ENCODE measurements around the gene TXNDC17.
"Not testable (repeated sequence)": the region's sequence is repeated elsewhere in the genome, so short reads cannot be mapped to it uniquely, and the experiment has no call there.

Gene TXNDC17

DNA sequence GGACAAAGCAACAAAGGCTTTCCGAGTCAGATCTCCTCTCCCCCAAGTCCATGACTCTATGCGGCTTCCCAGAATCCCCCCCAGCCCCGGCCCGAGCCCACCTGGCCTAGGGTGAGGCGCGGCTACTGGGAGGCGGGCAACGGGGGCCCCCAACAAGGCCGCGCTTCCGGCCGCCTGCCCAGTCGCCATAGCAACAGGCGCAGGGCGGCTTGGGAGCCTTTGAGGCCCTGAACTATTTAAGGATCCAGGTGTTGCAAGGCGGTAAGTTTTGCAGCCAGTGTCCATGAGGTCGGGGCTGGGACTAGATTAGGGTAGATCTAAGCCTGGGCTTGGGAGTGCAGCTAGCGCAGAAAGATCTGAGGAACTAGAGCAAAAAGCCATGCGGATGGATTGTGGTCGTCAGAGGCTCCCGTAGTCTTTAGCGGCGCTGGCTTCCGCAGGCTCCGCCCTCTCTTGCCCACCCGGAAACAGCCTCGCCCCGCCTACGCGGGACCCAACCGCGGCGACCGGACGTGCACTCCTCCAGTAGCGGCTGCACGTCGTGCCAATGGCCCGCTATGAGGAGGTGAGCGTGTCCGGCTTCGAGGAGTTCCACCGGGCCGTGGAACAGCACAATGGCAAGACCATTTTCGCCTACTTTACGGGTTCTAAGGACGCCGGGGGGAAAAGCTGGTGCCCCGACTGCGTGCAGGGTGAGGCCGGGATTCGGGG is at the start of gene TXNDC17, which contains the start of gene KIAA0753:
Gene TXNDC17, plus strand, starts transcription at position 525 of the 711 bp plus-strand sequence. Its CDS starts 23 bp downstream, at position 548.
Gene KIAA0753, minus strand, starts transcription at position 176 of the 711 bp plus-strand sequence. CDS start 5,608 bp downstream, outside the sequence.
- peak within 1 kb of the TSS; percentile 85 for H3K4me3 ChIP-seq (ENCODE audit: low read depth, low read length)

DNA sequence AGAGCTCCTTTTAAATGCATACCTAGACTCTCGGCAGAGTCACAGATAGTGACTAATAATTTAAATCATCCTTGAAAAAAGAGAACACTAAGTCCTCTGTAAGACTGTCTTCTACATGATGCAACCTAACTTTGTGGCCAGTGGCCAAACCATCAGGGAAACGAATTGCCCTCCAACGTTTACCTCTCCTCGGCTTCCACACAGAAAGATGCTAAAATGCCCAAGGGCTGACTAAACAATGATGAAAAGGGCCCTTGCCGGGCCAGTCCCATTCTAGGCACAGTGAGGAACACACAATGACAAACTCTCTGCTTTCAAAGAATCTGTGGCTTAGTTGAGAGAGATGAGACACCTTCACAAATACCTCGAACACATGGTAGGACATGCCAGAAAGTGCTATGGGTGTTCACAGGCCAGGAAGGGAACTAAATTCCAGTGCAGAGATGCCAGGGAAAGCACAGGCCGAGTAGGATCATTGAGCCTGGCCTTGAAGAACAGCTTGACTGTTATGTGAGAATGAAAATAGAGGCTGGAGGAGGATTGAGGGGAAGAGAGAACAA is 49.2 kb upstream of the TXNDC17 start:
- H3K4me3 ChIP-seq (ENCODE audit: low read depth, low read length): no peak overlapping the region

GRCh38 chr17:6592173-6592572 is 48.7 kb upstream of the TXNDC17 start:
- H3K4me3 ChIP-seq (ENCODE audit: low read depth, low read length): no peak overlapping the region

- not testable (repeated sequence) for H3K4me3 ChIP-seq (ENCODE audit: low read depth, low read length)
Observed at GRCh38 chr17:6593371-6593770, 47.5 kb upstream of the TXNDC17 start.

GRCh38 chr17:6596081-6596480 is 44.8 kb upstream of the TXNDC17 start:
- H3K4me3 ChIP-seq (ENCODE audit: low read depth, low read length): no peak overlapping the region

- H3K4me3 ChIP-seq (ENCODE audit: low read depth, low read length): no peak overlapping the region
Observed at GRCh38 chr17:6596511-6596910, 44.3 kb upstream of the TXNDC17 start.

DNA sequence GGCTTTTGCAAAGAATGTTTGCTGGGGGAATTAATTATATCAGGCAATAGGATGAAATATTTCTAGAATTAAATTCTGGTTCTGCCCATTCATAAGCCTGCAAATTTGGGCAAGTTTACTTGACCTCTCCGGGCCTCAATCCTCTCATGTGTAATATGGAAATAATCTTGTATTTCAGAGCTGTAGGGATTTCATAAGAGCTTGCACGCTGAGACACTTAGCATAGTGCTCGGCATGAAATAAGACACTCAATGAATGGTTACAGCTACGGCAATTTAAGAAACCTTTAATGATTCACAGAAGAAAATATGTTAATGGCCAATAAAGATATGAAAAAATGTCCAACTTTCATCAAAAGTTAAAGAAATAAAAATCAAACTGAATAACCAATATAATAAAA is 43.9 kb upstream of the TXNDC17 start:
- H3K4me3 ChIP-seq (ENCODE audit: low read depth, low read length): no peak overlapping the region

- H3K4me3 ChIP-seq (ENCODE audit: low read depth, low read length): no peak overlapping the region
Observed at GRCh38 chr17:6597727-6598126, 43.1 kb upstream of the TXNDC17 start.

DNA sequence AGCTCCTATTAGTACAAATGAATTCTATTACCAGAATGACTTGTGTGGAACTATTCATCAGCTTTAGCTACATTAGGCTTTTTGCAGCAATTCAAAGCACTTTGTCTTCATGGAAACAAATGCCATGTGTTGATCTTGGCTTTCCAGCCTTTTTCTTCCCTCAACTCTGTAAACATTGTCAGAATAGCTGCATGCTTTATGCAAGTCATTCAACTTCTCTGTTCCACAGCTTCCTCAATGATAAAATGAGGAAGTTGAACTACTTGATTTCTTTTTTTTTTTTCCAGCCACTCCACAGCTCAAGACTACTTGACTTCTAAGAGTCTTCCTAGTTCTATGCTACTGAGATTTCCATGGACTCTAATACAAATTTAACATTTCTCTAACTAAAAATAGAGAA is 41.5 kb upstream of the TXNDC17 start:
- no peak overlapping the region for H3K4me3 ChIP-seq (ENCODE audit: low read depth, low read length)

DNA sequence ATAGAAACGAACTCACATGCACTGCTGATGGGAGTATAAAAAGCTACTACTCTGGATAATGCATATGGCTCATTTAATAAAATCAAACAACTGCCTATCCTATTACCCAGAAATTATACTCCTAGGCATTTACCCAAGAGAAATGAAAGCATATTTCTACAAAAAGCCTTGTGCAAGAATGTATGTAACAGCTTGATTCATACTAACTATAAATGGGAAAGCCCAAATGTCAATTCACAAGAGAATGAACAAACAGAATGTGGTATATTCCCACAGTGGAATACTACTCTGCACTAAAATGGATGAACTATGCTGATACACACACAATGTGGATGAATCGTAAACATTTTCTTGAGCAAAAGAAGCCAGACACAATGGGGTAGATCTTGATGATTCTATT is 38.7 kb upstream of the TXNDC17 start:
- no peak overlapping the region for H3K4me3 ChIP-seq (ENCODE audit: low read depth, low read length)

DNA sequence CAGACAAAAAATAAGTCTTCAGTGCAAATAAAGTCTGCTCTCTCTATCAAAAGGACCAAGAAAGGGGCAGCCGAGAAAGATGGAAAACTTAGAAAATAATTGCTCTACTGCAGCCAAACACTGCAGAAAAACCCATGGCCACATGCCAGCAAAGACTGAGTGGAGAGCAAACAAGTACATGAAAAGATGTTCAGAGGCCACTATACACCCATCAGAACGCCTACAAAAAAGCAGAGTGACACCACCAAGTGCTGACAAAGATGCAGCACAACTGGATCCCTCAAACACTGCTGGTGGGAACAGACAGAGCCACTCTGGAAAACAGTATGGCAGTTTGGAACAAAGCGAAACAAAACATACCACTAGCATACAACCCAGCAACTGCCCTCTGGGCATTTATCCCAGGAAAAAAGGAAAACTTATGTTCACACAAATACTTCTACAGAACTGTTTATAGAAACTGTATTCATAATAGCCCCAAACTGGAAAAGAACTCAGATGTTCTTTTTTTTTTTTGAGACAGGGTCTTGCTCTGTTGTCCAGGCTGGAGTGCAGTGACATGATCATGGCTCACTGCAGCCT is 37.0 kb upstream of the TXNDC17 start:
- H3K4me3 ChIP-seq (ENCODE audit: low read depth, low read length): no peak overlapping the region

- no peak overlapping the region for H3K4me3 ChIP-seq (ENCODE audit: low read depth, low read length)
Observed at GRCh38 chr17:6605142-6605541, 35.7 kb upstream of the TXNDC17 start.

GRCh38 chr17:6608321-6608720 is 32.5 kb upstream of the TXNDC17 start:
- H3K4me3 ChIP-seq (ENCODE audit: low read depth, low read length): no peak overlapping the region

GRCh38 chr17:6610011-6610410 is 30.8 kb upstream of the TXNDC17 start:
- no peak overlapping the region for H3K4me3 ChIP-seq (ENCODE audit: low read depth, low read length)

GRCh38 chr17:6611231-6611630 is 29.6 kb upstream of the TXNDC17 start:
- no peak overlapping the region for H3K4me3 ChIP-seq (ENCODE audit: low read depth, low read length)

DNA sequence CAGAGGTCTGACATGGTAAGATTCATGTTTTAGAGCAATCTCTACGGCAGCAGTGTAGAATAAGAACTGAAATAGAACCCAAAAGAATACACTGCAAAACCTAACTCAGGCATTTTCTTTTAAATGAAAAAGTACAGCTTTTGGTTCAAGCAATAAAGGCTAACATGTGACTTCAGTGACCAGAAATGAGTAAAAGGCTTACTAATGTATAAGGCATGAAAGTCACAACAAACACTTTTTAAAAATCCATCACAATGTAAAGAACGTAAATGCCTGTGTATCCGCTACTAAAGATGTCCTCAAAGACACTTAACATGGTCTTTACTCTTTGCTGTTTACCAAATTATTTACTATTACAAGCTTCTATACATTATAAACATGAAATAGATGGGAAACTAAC is 16.9 kb upstream of the TXNDC17 start:
- H3K4me3 ChIP-seq (ENCODE audit: low read depth, low read length): no peak overlapping the region

DNA sequence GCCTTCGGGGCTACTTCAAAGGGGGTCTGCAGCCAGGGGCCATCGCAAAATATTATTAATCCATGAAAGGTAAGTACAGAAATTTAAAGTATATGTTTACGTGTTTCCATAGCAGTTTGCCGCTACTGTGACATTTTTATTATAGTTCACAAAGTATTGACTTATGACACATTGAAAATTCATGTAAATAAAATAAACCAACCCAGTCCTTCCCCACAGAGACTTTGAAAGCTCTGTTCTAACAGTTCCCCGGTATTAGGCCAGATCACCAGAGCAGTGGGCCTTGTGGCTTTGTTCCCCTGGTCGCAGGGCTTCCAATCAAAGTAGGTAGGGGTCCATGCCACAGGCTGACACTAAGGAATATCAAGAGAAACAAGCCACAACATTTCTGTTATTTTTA is 14.2 kb upstream of the TXNDC17 start:
- no peak overlapping the region for H3K4me3 ChIP-seq (ENCODE audit: low read depth, low read length)

GRCh38 chr17:6627019-6627418 is 13.8 kb upstream of the TXNDC17 start:
- H3K4me3 ChIP-seq (ENCODE audit: low read depth, low read length): no peak overlapping the region

- H3K4me3 ChIP-seq (ENCODE audit: low read depth, low read length): no peak overlapping the region
Observed at GRCh38 chr17:6630390-6630789, 10.5 kb upstream of the TXNDC17 start.

- H3K4me3 ChIP-seq (ENCODE audit: low read depth, low read length): no peak overlapping the region
Observed at GRCh38 chr17:6632530-6632929, 8.3 kb upstream of the TXNDC17 start.

GRCh38 chr17:6633263-6633662 is 7.6 kb upstream of the TXNDC17 start:
- H3K4me3 ChIP-seq (ENCODE audit: low read depth, low read length): no peak overlapping the region

DNA sequence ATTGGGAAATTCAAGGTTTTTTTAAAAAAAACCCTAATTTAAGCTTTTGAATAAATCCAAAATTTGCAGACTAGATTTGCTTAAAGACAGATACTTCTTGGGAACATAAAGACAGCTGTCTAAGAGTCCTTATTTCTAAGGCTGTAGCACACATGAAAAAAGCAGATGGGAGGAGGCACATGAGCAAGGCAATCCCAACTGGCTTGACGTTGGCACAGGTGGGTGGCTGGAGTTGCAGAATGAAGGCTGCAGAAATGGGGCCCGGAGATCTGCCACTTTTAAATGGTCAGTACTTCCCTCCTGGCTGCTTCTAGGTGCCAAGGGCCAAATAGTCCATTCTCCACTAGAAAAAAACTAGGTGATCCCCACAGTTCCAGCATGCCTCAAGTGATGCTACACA is 4.8 kb upstream of the TXNDC17 start:
- H3K4me3 ChIP-seq (ENCODE audit: low read depth, low read length): no peak overlapping the region

Measured in iPS-11a (cell line).